A549 (cell line): ENCODE data around the gene RAD51B. TPM values are rescaled to one million over a fixed set of nuclear protein-coding genes. Genes with fewer than 3 reads are reported as not detected.

Experiments
- ATAC-seq, 2 experiments: fragments of 200-7000 bp in 1 of 2; fragments of >200 bp in 1 of 2; cut with Nextera tagmentation in 1 of 2; cut with Tn5 transposase in 1 of 2; 3 replicates each; pipeline versions ENCODE4 v1.8.0 to v1.9.1; 2018 to 2020; ENCODE audit warnings: mild to moderate bottlenecking in 1 of 2, moderate library complexity in 1 of 2
- CTCF ChIA-PET: fragments of 300-600 bp; sonication (Branson Sonifier 250); formaldehyde crosslinking; extraction: SDS; loops from one replicate; lab custom pipeline; 2021; ENCODE audit warnings: antibody characterized with exemption, inconsistent platforms; lab: Yijun Ruan, JAX
- POLR2A ChIA-PET: fragments of 350-600 bp; formaldehyde crosslinking; extraction: SDS; loops from one replicate; lab custom pipeline; 2021; ENCODE audit warnings: antibody characterized with exemption, inconsistent platforms; lab: Yijun Ruan, JAX
- DNase-seq, 2 experiments: peaks; one replicate each; pipeline versions ENCODE4 v3.0.0 to v3.0.0-alpha.2; 2011 to 2016; ENCODE audit warnings: low read depth in 1 of 2, low spot score in 1 of 2
- FAIRE-seq: peaks from 2 replicates; lab custom pipeline; 2011; peaks lifted over from hg19 to GRCh38; lab: Jason Lieb, UNC
- H3K27ac ChIP-seq, 2 experiments: fragments of >200 bp; sonication (Bioruptor Twin); formaldehyde crosslinking; 3 replicates each; pipeline ENCODE4 v1.5.1; 2016 to 2017
- H3K4me1 ChIP-seq: fragments of >200 bp; sonication (Bioruptor Twin); formaldehyde crosslinking; 3 replicates; pipeline ENCODE4 v1.6.1; 2016
- H3K4me2 ChIP-seq: fragments of >200 bp; sonication (Bioruptor Twin); formaldehyde crosslinking; 3 replicates; pipeline ENCODE4 v1.6.1; 2016
- H3K4me3 ChIP-seq: fragments of >200 bp; sonication (Bioruptor Twin); formaldehyde crosslinking; 3 replicates; pipeline ENCODE4 v1.5.1; 2016
- H3K9me3 ChIP-seq: fragments of >200 bp; sonication (Bioruptor Twin); formaldehyde crosslinking; 3 replicates; pipeline ENCODE4 v1.6.1; 2016
- CBX8 ChIP-seq: fragments of 200-600 bp; sonication (generic); IDR thresholded peaks from 2 replicates; pipeline ENCODE4 v1.6.1; 2016
- ELK1 ChIP-seq: fragments of 150-350 bp; IDR thresholded peaks from 2 replicates; pipeline ENCODE4 v1.6.1; 2014; ENCODE audit warnings: low read depth, mild to moderate bottlenecking, low read length
- ESRRA ChIP-seq: fragments of 150-350 bp; IDR thresholded peaks from 2 replicates; pipeline ENCODE4 v1.6.1; 2014; ENCODE audit warnings: mild to moderate bottlenecking, low read length, borderline replicate concordance
- FOXS1 ChIP-seq: fragments of 250-450 bp; sonication (Bioruptor Pico); IDR thresholded peaks from 2 replicates; pipeline ENCODE4 v1.5.0; 2020; ENCODE audit warnings: mild to moderate bottlenecking, moderate library complexity
- HDAC2 ChIP-seq: fragments of 200-600 bp; sonication (generic); IDR thresholded peaks from 2 replicates; pipeline ENCODE4 v1.6.1; 2016
- JUN ChIP-seq, 2 experiments: fragments of >200 bp; sonication (Bioruptor Twin); formaldehyde crosslinking; IDR thresholded peaks; 2 replicates in 1 of 2; 3 replicates in 1 of 2; pipeline ENCODE4 v1.6.1; 2016 to 2017
- JUNB ChIP-seq: fragments of >200 bp; sonication (Bioruptor Twin); formaldehyde crosslinking; IDR thresholded peaks from 2 replicates; pipeline ENCODE4 v1.6.1; 2016
- KDM1A ChIP-seq: fragments of 200-600 bp; sonication (generic); IDR thresholded peaks from 2 replicates; pipeline ENCODE4 v1.6.1; 2016; ENCODE audit warnings: low read depth, mild to moderate bottlenecking
- MAFK ChIP-seq: fragments of 450-650 bp; IDR thresholded peaks from 2 replicates; pipeline ENCODE4 v1.6.1; 2014; ENCODE audit not compliant: partially characterized antibody
- MAX ChIP-seq: IDR thresholded peaks from 2 replicates; pipeline ENCODE4 v1.6.1; 2012
- NR3C1 ChIP-seq: fragments of >200 bp; sonication (Bioruptor Twin); formaldehyde crosslinking; IDR thresholded peaks from 3 replicates; pipeline ENCODE4 v1.6.1; 2017
- PBX3 ChIP-seq: IDR thresholded peaks from 2 replicates; pipeline ENCODE4 v1.6.1; 2012
- RNF2 ChIP-seq: fragments of 200-600 bp; sonication (generic); IDR thresholded peaks from 2 replicates; pipeline ENCODE4 v1.6.1; 2016; ENCODE audit warnings: low read depth, mild to moderate bottlenecking, antibody characterized with exemption, moderate library complexity, borderline replicate concordance
- SMC3 ChIP-seq: fragments of >200 bp; sonication (Bioruptor Twin); formaldehyde crosslinking; IDR thresholded peaks from 3 replicates; pipeline ENCODE4 v1.6.1; 2018; ENCODE audit warnings: inconsistent platforms
- SREBF2 ChIP-seq: fragments of 450-650 bp; IDR thresholded peaks from 2 replicates; pipeline ENCODE4 v1.6.1; 2014; ENCODE audit warnings: mild to moderate bottlenecking, moderate library complexity
- WGBS: methylation state at CpG from one replicate; pipeline ENCODE4 v1.1.6; 2017; ENCODE audit errors: missing lambda C conversion rate; 5-methylcytosine and 5-hydroxymethylcytosine counted together
- polyA plus RNA-seq, 4 experiments: library from polyadenylated mRNA; depleted of rRNA in 3 of 4; stranded (reverse); fragments of >200 nt; fragmentation: RNase III in 1 of 4; extraction: RNeasy Plus Mini Kit Qiagen cat#74134 plus additional on column Dnase treatment in 1 of 4; gene quantifications; 2 replicates in 3 of 4; 3 replicates in 1 of 4; pipeline ENCODE4 v1.2.3, GENCODE V29; 2011 to 2017
- TF ChIP-seq, protein P1 (sequence below): fragments of 250-450 bp; sonication (Bioruptor Pico); IDR thresholded peaks from 2 replicates; pipeline ENCODE4 v1.5.0; 2020; ENCODE audit warnings: low read depth, mild to moderate bottlenecking, moderate library complexity
- TF ChIP-seq, protein P2 (sequence below): fragments of 250-450 bp; sonication (Bioruptor Pico); IDR thresholded peaks from 2 replicates; pipeline ENCODE4 v1.5.0; 2021; ENCODE audit warnings: mild to moderate bottlenecking, moderate library complexity, borderline replicate concordance

RAD51B gene
- polyA plus RNA-seq, 2 of the 4 experiments (the other 2 are of a cell fraction): 7.2 to 10.8 TPM

GRCh38 chr14:68506645-68507419 lies 687.3 kb downstream of the RAD51B start:
- ATAC-seq (no peak), DNase-seq (no peak), FAIRE-seq (no peak)
- H3K9me3 ChIP-seq: peaks cover 6% of the 10 kb centered on the region; the same call in 2 of the 3 replicates
- CTCF ChIA-PET: interaction anchor here (0.8 to 1.4 kb wide), 5 partner anchors 14 to 28 kb away, joined by 3 to 4 read pairs (median 3); no protein-coding TSS in a partner anchor
- peak overlapping the region in 1 of 2 experiments; percentile 70; a peak in 3 of 6 replicates for H3K27ac ChIP-seq
- WGBS: 84% methylated on average over 11 of the region's 11 CpGs
- no peak overlapping the region for H3K4me2 ChIP-seq
- no peak overlapping the region for H3K4me3 ChIP-seq
- POLR2A ChIA-PET: interaction anchor here (1.1 kb wide), 1 partner anchor 40 kb away, joined by 3 read pairs; no protein-coding TSS in a partner anchor
- TF ChIP-seq ELK1 (no peak), SREBF2 (no peak), MAX (no peak)
- TF ChIP-seq, all 56 proteins: peak for 0
- peaks cover 4% of the 10 kb centered on the region; the same call in 1 of the 3 replicates for H3K4me1 ChIP-seq

- ATAC-seq (no peak), FAIRE-seq (no peak), DNase-seq (no peak)
- 96% methylated on average over 10 of the region's 10 CpGs for WGBS
- ChIA-PET POLR2A (no interaction called here), CTCF (interaction anchor here (1.0 to 1.4 kb wide), 4 partner anchors 15 to 47 kb away, joined by 3 to 4 read pairs (median 4); no protein-coding TSS in a partner anchor)
- Histone ChIP-seq H3K4me1 (peaks cover 9% of the 10 kb centered on the region; the same call in 2 of the 3 replicates), H3K4me3 (no peak overlapping the region), H3K9me3 (peaks cover 6% of the 10 kb centered on the region; the same call in 2 of the 3 replicates), H3K27ac (peak overlapping the region in 1 of 2 experiments; percentile 30; a peak in 3 of 6 replicates), H3K4me2 (no peak overlapping the region)
- TF ChIP-seq ESRRA: no peak
- TF ChIP-seq, protein P1, sequence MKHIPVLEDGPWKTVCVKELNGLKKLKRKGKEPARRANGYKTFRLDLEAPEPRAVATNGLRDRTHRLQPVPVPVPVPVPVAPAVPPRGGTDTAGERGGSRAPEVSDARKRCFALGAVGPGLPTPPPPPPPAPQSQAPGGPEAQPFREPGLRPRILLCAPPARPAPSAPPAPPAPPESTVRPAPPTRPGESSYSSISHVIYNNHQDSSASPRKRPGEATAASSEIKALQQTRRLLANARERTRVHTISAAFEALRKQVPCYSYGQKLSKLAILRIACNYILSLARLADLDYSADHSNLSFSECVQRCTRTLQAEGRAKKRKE: no peak
- no peak for TF ChIP-seq PBX3
- TF ChIP-seq, protein P2, sequence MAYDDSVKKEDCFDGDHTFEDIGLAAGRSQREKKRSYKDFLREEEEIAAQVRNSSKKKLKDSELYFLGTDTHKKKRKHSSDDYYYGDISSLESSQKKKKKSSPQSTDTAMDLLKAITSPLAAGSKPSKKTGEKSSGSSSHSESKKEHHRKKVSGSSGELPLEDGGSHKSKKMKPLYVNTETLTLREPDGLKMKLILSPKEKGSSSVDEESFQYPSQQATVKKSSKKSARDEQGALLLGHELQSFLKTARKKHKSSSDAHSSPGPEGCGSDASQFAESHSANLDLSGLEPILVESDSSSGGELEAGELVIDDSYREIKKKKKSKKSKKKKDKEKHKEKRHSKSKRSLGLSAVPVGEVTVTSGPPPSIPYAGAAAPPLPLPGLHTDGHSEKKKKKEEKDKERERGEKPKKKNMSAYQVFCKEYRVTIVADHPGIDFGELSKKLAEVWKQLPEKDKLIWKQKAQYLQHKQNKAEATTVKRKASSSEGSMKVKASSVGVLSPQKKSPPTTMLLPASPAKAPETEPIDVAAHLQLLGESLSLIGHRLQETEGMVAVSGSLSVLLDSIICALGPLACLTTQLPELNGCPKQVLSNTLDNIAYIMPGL (CRISPR knock-in tag): no peak
These were observed 688.0 kb downstream of the RAD51B start for GRCh38 chr14:68507544-68508081.

GRCh38 chr14:68508581-68508980 lies 689.0 kb downstream of the RAD51B start:
- no peak for ATAC-seq
- POLR2A ChIA-PET: no interaction called here
- Histone ChIP-seq H3K4me3 (no peak overlapping the region), H3K4me1 (peaks cover 18% of the 10 kb centered on the region; the same call in 2 of the 3 replicates), H3K4me2 (no peak overlapping the region), H3K9me3 (peaks cover 6% of the 10 kb centered on the region; the same call in 2 of the 3 replicates), H3K27ac (peak overlapping the region in 1 of 2 experiments; percentile 22; a peak in 1 of 6 replicates)
- no peak for DNase-seq
- no peak for FAIRE-seq
- CTCF ChIA-PET: interaction anchor here (0.6 to 1.1 kb wide), 2 partner anchors 46 to 1066 kb away, joined by 3 read pairs; partner anchors contain the start of gene CCDC177
- no peak for TF ChIP-seq JUN (IDR thresholded peaks at IDR 0.05)
- TF ChIP-seq SMC3: no peak
- no peak for TF ChIP-seq RNF2
- TF ChIP-seq JUNB: no peak
- no peak for TF ChIP-seq NR3C1
- TF ChIP-seq MAFK: no peak
- TF ChIP-seq CBX8: no peak
- no peak for TF ChIP-seq KDM1A
- TF ChIP-seq HDAC2: no peak
- no peak for TF ChIP-seq FOXS1
- 75% methylated on average over 2 of the region's 2 CpGs for WGBS
